GM20000 (cell line): ENCODE measurements around the gene ANKMY1.

Experiments
- DNase-seq: peaks from one replicate; pipeline ENCODE4 v3.0.0; 2012; ENCODE audit warnings: low spot score
- TF ChIP-seq, protein P1 (sequence below): IDR thresholded peaks from 2 replicates; pipeline ENCODE4 v1.5.1; 2012; ENCODE audit warnings: mild to moderate bottlenecking, control low read depth; ENCODE audit errors: extremely low read depth, missing control alignments

ANKMY1 gene

DNA sequence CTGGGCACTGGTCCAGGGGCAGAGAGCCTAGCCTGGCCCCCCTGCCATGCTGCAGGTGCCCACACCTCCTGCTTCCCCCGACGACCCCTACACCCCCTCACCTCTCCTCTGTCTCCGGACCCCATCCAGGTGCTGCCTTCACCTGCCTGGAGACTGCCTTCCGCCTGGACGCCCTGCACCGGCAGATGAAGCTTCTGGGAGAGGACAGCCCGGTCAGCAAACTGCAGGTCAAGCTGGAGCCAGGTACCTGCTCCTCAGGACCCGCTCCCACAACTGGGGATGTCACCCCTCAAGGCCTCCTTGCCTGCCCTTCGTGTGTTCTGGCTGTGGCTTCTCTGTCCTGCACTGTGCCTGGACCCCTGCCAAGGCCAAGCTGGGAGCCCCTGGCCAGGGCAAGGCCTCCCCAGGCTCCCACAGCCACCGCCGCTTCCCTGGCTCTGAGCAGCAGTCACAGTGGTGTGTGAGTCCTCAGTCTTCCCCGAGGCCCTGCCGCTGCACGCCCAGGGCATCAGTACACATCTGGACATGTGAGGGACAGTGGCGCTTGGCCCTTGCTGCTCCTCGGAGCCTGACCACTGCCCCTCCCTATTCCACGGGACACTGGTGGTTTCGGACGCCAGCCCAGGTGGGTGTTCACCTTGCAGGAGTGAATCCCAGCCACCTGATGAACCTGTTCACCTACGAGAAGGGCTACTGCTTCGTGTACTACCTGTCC is 16.8 kb upstream of the ANKMY1 start:
- TF ChIP-seq, protein P1, sequence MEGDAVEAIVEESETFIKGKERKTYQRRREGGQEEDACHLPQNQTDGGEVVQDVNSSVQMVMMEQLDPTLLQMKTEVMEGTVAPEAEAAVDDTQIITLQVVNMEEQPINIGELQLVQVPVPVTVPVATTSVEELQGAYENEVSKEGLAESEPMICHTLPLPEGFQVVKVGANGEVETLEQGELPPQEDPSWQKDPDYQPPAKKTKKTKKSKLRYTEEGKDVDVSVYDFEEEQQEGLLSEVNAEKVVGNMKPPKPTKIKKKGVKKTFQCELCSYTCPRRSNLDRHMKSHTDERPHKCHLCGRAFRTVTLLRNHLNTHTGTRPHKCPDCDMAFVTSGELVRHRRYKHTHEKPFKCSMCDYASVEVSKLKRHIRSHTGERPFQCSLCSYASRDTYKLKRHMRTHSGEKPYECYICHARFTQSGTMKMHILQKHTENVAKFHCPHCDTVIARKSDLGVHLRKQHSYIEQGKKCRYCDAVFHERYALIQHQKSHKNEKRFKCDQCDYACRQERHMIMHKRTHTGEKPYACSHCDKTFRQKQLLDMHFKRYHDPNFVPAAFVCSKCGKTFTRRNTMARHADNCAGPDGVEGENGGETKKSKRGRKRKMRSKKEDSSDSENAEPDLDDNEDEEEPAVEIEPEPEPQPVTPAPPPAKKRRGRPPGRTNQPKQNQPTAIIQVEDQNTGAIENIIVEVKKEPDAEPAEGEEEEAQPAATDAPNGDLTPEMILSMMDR = no peak
- DNase-seq = no peak

DNA sequence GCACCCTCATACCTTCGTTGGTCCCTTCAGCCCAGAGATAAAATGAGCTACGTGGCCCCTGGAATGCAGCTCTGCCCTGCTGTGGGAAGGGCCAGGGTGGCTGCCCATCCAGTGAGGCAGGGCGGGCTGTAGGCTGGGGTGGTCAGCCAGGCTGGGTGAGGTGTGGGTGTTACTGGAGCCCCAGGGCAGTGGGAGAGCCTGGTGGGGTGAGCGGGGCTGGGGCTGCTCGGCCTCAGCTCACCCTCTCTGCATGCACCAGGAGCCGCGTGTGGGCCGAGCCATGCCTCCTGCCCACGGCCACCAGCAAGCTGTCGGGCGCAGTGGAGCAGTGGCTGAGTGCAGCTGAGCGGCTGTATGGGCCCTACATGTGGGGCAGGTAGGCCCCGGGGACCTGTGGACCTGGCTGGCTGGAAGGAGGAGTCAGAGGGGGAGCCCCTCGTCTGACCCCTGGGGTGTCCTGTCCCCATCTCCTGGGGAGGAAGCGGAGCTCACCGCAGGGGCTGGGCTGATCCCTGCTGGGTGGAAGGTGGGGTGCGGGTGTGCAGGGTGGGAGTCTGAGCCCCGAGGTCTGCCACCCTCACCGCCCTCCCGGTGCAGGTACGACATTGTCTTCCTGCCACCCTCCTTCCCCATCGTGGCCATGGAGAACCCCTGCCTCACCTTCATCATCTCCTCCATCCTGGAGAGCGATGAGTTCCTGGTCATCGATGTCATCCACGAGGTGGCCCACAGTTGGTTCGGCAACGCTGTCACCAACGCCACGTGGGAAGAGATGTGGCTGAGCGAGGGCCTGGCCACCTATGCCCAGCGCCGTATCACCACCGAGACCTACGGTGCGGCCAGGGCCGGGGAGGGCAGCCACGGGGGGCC is 16.0 kb upstream of the ANKMY1 start:
- TF ChIP-seq, protein P1 = no peak
- DNase-seq = no peak

DNA sequence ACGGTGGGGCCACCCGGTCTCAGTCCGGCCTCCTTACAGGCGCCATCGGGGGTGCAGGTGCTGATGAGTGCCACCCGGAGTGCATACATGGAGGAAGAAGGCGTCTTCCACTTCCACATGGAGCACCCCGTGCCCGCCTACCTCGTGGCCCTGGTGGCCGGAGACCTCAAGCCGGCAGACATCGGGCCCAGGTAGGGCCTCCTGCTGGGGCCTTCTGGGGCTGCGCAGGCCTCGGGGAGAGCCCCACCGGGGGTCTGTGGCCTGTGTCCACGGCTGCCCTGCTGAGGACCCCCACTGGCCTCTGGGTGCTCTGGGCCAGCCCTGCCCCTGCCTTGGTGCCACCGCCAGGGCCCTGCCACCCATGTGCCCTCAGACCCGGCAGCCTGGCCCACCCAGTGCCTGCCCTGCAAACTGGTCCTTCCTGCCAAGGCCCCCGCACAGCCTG is 15.3 kb upstream of the ANKMY1 start:
- no peak for DNase-seq
- TF ChIP-seq, protein P1 = no peak

DNA sequence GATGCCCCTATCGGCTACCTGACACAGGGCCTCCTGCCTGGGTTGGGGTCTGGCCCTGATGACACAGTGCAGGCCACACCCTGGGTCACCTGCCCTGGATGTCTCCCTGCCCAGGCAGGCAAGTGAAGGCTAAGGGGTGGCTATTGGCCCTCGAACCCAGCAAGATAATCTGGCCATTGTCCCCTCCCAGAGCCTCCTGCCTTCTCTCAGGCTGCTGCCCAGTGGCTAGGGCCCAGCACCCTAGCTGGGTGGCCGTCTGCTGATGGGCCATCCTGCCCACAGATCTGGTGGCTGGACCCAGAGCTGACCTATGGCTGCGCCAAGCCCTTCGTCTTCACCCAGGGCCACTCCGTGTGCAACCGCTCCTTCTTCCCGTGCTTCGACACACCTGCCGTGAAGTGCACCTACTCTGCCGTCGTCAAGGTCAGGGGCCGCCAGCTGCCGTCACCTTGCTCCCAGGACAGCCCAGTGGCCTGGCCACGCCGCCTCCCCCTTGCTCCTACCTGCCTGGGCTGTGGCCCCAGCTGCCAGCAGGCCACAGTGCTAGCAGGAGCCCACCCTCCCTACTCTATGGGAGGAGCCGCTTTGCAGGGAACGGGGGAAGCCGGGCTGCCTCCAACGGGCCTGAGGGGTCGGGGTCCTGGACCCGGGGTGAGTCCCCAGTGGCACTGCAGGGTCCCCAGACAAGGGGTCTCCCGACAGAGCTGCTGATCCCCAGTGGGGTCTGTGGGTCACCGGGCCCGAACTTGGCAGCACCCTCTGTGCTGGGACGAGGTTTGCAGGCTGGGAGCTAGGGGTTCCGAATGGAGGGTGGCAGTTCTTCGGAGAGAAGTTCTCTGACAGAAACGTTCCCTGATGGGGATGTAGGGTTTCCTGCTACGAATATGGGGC is 14.6 kb upstream of the ANKMY1 start:
- TF ChIP-seq, protein P1 = no peak
- DNase-seq = no peak

DNA sequence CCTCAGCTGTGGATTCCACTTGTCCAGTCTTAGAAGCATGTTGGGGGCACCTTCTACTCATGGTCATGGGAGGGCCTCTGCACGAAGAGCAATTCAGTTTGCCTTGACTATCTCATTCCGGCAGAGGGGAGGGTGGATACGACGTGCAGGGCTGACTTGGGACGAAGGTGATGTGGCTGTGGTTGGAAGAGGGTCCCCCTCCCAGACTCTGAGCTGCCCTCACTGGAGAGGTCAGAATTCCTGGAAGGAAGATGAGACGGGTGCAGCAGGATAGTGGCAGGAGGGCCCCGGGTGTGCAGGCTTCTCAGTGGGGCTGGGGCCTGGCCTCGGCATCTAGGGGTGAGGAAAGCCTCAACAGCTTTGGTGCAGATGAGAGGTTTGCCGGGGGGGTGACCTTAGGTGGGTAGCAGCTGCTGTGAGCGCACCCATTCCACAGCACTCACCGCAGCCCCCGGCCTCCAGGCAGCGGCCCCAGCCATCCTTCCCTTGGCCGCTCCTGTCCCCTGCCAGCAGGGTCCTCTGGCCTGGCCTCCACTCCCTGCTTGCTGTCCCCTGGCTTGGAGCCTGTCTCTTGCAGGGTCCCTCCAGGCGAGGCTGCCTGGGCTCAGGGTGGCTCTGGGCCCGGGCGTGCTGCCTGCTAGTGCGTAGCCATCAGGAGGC is 13.7 kb upstream of the ANKMY1 start:
- DNase-seq = no peak
- TF ChIP-seq, protein P1 = no peak

DNA sequence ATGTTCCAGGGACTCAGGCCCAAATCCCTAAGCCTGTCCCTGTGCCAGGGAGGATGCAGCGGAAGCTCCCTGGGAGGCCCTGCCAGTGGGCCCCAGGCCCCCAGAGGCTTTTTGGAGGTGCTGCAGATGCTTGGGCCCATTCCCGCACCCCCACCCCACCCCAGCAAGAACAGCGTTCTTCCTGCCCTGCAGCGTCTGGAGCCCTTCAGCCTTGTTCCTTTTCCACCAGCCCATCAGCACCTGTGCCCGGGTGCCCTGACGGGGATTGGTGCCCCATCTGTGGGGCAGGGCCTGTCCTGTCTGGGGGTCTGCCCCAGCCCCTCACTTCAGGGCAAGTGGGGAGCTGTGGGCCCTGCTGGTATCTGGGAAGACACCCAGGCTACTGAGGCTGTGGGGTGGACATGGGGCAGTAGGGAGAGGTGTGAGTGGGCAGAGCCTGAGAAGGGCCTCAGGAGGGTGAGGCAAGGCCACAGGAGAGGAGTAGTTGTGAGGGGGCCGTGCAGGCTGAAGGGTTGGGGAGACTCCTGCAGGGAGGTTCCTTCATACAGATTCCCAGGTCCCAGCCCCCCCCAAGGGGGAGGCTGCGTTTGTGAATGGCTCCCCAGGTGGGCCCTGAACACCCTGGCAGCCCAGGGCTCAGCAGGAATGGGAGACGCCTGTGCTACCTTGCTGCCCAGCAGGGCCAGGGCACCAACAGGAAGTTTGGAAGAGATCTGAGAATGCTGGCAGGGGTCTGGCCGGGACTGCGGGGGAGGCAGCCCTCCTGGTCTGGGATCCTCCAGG is 12.9 kb upstream of the ANKMY1 start:
- no peak for DNase-seq
- TF ChIP-seq, protein P1 = no peak
